ENCODE measurements around the gene ULK2.

ULK2 gene

DNA sequence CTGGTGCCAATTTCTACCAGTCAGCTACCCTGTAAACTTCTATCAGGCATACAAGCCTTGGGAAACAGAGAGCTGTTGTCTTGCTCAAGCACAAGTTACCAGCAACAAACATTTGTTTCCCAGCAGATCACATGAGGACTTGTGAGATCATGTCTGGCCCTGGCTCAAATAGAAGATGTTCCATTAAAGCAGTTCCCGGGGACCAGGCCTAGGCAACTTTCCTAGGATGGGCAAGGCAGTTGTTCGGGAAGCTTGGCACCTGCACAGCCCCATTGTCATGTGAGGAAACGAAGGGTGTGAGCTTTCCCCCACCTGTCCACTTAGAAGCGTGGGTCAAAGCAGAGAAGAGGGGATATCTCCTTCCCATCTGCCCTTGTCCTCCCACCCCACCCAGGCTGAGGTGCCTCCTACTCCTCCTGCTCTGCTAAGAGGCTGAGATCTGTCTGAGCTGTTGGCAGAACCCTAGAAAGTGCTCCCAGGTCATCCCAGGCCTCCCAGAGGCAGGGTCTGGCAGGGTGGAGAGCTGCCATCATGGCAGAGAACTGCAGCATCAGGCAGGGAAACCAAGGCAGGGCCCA is 140.1 kb downstream of the ULK2 start:
- no CpG with 5 or more reads among the region's 4 CpGs for WGBS (ENCODE audit: insufficient coverage, insufficient read length)
- Histone ChIP-seq H3K27me3 (ENCODE audit: control insufficient read depth, insufficient read depth, low read length) (no peaks in the 10 kb centered on the region), H3K36me3 (ENCODE audit: control insufficient read depth, insufficient read depth, low read length) (no peaks in the 10 kb centered on the region), H3K4me1 (ENCODE audit: control insufficient read depth, insufficient read depth, low read length) (no peaks in the 10 kb centered on the region), H3K9me3 (ENCODE audit: control insufficient read depth, insufficient read depth, low read length) (no peaks in the 10 kb centered on the region), H3K27ac (ENCODE audit: low read length) (no peak overlapping the region), H3K4me3 (ENCODE audit: low read length) (no peak overlapping the region)
- no peak for DNase-seq (ENCODE audit: low read depth, low spot score)

- no peak overlapping the region for H3K4me3 ChIP-seq (ENCODE audit: low read length)
- no peaks in the 10 kb centered on the region for H3K9me3 ChIP-seq (ENCODE audit: control insufficient read depth, insufficient read depth, low read length)
- DNase-seq (ENCODE audit: low read depth, low spot score), result no peak
- no peaks in the 10 kb centered on the region for H3K36me3 ChIP-seq (ENCODE audit: control insufficient read depth, insufficient read depth, low read length)
- H3K27me3 ChIP-seq (ENCODE audit: control insufficient read depth, insufficient read depth, low read length), result no peaks in the 10 kb centered on the region
- no CpG with 5 or more reads among the region's 7 CpGs for WGBS (ENCODE audit: insufficient coverage, insufficient read length)
- no peak overlapping the region for H3K27ac ChIP-seq (ENCODE audit: low read length)
- no peaks in the 10 kb centered on the region for H3K4me1 ChIP-seq (ENCODE audit: control insufficient read depth, insufficient read depth, low read length)
These were observed 140.9 kb downstream of the ULK2 start for GRCh38 chr17:19726631-19727376.

GRCh38 chr17:19725486-19725885 is 142.2 kb downstream of the ULK2 start:
- H3K9me3 ChIP-seq (ENCODE audit: control insufficient read depth, insufficient read depth, low read length), result no peaks in the 10 kb centered on the region
- no peak overlapping the region for H3K27ac ChIP-seq (ENCODE audit: low read length)
- no CpG with 5 or more reads among the region's 5 CpGs for WGBS (ENCODE audit: insufficient coverage, insufficient read length)
- no peak overlapping the region for H3K4me3 ChIP-seq (ENCODE audit: low read length)
- H3K4me1 ChIP-seq (ENCODE audit: control insufficient read depth, insufficient read depth, low read length), result no peaks in the 10 kb centered on the region
- no peak for DNase-seq (ENCODE audit: low read depth, low spot score)
- no peaks in the 10 kb centered on the region for H3K27me3 ChIP-seq (ENCODE audit: control insufficient read depth, insufficient read depth, low read length)
- no peaks in the 10 kb centered on the region for H3K36me3 ChIP-seq (ENCODE audit: control insufficient read depth, insufficient read depth, low read length)

DNA sequence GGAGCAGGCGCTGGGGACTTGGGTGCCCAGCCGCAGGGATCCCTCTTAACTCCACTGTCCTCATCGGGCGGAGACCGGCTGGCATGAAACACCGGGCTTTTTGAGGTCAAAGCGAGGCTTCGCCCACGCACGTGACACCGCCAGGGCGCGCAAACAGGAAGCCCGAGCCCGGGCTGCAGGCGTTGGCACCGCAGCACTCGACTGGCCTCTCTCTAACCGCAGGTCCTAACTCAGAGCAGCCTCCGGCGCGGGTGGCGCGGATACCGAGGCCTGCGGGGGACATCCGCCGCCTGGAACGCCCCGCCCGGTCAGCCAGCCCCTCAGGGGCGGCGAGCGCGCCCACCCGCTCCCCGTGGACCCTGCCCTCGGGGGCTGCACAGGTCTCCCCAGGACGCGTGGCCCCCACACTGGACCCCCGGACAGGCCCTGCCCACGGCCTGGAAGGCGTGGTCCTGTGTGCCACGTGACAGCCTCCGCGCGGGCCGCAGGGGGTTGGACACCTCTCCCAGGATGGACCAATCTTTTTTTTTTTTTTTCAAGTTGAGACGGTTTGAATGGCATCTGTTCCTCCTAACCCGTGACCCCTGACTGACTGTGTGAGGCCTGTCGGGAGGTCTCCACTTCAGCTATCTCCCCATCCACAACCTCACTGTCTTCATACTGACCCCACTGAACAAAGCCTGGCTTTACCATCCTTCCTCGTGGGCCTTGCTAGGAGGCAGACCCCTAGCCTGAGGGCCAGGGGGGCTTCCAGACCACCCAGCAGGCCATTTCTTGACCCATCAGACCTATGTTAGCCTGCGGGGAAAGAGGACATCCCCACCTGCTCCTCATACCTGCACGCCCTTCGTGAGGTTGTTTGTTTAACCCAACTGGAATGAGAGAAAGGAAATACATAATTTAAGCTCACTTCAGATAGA is 143.0 kb downstream of the ULK2 start:
- no peaks in the 10 kb centered on the region for H3K36me3 ChIP-seq (ENCODE audit: control insufficient read depth, insufficient read depth, low read length)
- DNase-seq (ENCODE audit: low read depth, low spot score), result no peak
- H3K27ac ChIP-seq (ENCODE audit: low read length), result no peak overlapping the region
- H3K9me3 ChIP-seq (ENCODE audit: control insufficient read depth, insufficient read depth, low read length), result no peaks in the 10 kb centered on the region
- H3K4me3 ChIP-seq (ENCODE audit: low read length), result no peak overlapping the region
- no CpG with 5 or more reads among the region's 55 CpGs for WGBS (ENCODE audit: insufficient coverage, insufficient read length)
- no peaks in the 10 kb centered on the region for H3K27me3 ChIP-seq (ENCODE audit: control insufficient read depth, insufficient read depth, low read length)
- no peaks in the 10 kb centered on the region for H3K4me1 ChIP-seq (ENCODE audit: control insufficient read depth, insufficient read depth, low read length)

DNA sequence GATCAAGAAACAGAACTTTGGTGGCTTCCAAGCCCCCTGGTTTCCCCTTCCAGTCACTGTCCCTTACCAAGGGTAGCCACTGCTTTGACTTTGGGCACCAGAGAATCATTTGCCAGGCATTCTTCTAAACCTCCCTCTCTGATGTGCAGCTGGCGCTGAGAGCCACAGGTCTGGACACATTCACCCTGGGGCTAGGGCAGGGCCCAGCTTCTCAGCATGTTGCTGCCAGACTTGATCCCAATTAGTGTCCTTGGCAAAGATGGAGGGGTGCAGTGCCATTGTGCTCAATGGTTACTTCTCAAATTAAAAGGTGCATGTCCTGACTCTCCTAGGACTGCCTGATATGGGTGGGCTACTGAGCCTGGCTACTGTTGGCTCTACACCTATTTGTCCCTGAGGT is 143.8 kb downstream of the ULK2 start:
- Histone ChIP-seq H3K36me3 (ENCODE audit: control insufficient read depth, insufficient read depth, low read length) (no peaks in the 10 kb centered on the region), H3K27ac (ENCODE audit: low read length) (no peak overlapping the region), H3K4me1 (ENCODE audit: control insufficient read depth, insufficient read depth, low read length) (no peaks in the 10 kb centered on the region), H3K9me3 (ENCODE audit: control insufficient read depth, insufficient read depth, low read length) (no peaks in the 10 kb centered on the region), H3K27me3 (ENCODE audit: control insufficient read depth, insufficient read depth, low read length) (no peaks in the 10 kb centered on the region), H3K4me3 (ENCODE audit: low read length) (no peak overlapping the region)
- WGBS (ENCODE audit: insufficient coverage, insufficient read length), result no CpG with 5 or more reads among the region's 1 CpG
- DNase-seq (ENCODE audit: low read depth, low spot score), result no peak
